ENCODE data around the gene MORF4L2. TPM values are rescaled to one million over a fixed set of nuclear protein-coding genes. Genes with fewer than 3 reads are reported as not detected.
"Not testable (repeated sequence)": the region's sequence is repeated elsewhere in the genome, so short reads cannot be mapped to it uniquely, and the experiment has no call there.

The MORF4L2 gene
- total and polyA plus RNA-seq, 9 of the 15 experiments (the other 6 are each of a cell fraction or from before 2014, with no cell fraction given) = 324 to 781 (median 420) TPM

DNA sequence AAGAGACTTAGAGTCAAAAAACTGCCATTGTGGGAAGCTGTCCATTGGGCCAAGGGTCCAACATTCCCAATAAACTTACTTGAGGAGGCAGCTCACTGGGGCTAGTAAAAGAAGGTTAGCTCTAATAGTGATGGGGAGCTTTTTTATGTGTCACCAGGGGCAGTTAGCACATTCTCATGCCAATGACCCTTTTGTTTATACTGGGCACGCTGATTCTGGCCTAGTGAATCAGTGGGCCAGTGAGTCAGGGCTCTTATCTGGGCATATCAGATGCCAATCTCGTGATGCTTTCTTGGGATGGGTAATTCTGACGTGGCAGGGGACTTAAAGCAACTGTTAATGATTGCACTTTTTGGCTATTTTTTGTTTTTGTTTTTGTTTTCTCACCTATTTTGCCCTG is 29.9 kb downstream of the MORF4L2 start (continued):
- no peak for TF ChIP-seq CXXC5 (CRISPR knock-in tag; IDR thresholded peaks at IDR 0.05)
- TF ChIP-seq NFE2 (IDR thresholded peaks at IDR 0.05; ENCODE audit: low read depth) = no peak
- TF ChIP-seq RFX7 (CRISPR knock-in tag; IDR thresholded peaks at IDR 0.05) = no peak
- TF ChIP-seq ZNF311 (CRISPR knock-in tag; IDR thresholded peaks at IDR 0.05) = no peak
- no peak for TF ChIP-seq FOXK2 (conservative IDR thresholded peaks at IDR 0.05 in 1 of 2, IDR thresholded peaks at IDR 0.05 in 1 of 2; ENCODE audit: low read depth in 2 of 2)

DNA sequence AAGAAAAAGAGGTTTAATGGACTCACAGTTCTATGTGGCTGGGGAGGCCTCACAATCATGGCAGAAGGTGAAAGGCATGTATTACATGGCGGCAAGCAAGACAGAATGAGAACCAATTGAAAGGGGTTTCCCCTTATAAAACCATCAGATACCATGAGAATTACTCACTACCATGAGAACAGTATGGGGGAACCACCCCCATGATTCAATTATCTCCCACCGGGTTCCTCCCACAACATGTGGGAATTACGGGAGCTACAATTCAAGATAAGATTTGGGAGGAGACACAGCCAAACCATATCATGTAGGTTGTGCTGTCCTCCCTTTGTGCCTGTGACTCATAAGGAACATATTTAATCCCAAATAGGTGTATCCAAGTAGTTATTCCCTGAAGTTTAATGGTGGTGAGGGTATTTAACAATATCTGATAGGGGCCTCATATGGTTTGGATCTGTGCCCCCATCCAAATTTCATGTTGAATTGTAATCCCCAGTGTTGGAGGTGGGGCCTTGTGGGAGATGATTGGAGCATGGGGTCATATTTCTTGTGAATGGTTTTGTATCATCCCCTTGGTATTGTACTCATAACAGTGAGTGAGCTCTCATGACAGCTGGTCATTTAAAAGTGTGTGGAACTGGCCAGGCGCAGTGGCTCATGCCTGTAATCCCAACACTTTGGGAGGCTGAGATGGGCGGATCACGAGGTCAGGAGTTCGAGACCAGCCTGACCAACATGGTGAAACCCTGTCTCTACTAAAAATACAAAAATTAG is 31.1 kb downstream of the MORF4L2 start:
- TF ChIP-seq FOSL1 (tag; conservative IDR thresholded peaks at IDR 0.05) = peak; percentile 32; the same call in 1 of the 2 replicates
- not testable (repeated sequence) for FAIRE-seq

More for the DNA sequence above, 31.1 kb downstream of the MORF4L2 start:
- POLR2A ChIA-PET = interaction anchor here (1.4 kb wide), 1 partner anchor 11 kb away, joined by 4 read pairs; no protein-coding TSS in a partner anchor
- H2AFZ ChIP-seq (ENCODE audit: low read depth, low read length); H3K27ac ChIP-seq (ENCODE audit: extremely low read depth, low read depth, low read length); intact Hi-C loops (cut with micrococcal nuclease); H3K36me3 ChIP-seq (ENCODE audit: control insufficient read depth, insufficient read depth, low read length); H3K4me3 ChIP-seq; DNase-seq (ENCODE audit: extremely low read depth in 1 of 4, low spot score in 3 of 4); BruUV-seq (replicated peaks); H3K9me3 ChIP-seq (replicated peaks; ENCODE audit: control insufficient read depth, insufficient read depth, low read depth, low read length); H3K9ac ChIP-seq (ENCODE audit: insufficient read depth in 1 of 2, low read depth in 2 of 2, low read length in 2 of 2); H3K4me1 ChIP-seq (replicated peaks in 1 of 2; ENCODE audit: control insufficient read depth in 2 of 2, insufficient read depth in 2 of 2, low read length in 2 of 2); in situ Hi-C loops (cut with MboI); H4K20me1 ChIP-seq (replicated peaks; ENCODE audit: control insufficient read depth, insufficient read depth, low read length); ATAC-seq; CTCF ChIA-PET (ENCODE audit: low intra/inter-chr PET ratio); H3K9me1 ChIP-seq (ENCODE audit: control insufficient read depth, insufficient read depth, low read length); H3K4me2 ChIP-seq (ENCODE audit: insufficient read depth, low read length); H3K79me2 ChIP-seq (ENCODE audit: control insufficient read depth, insufficient read depth, low read length); H3K27me3 ChIP-seq (ENCODE audit: control insufficient read depth in 2 of 2, insufficient read depth in 2 of 2, low read length in 2 of 2): not testable (repeated sequence)
- WGBS (ENCODE audit: insufficient coverage, low coverage, missing lambda C conversion rate) = 10% methylated on average over 6 of the region's 7 CpGs

Data from K562 (cell line).